BLaER1 (cell line): ENCODE measurements around the gene SLC9C2.
"Not testable (repeated sequence)": the region's sequence is repeated elsewhere in the genome, so short reads cannot be mapped to it uniquely, and the experiment has no call there.

Source experiments
- H3K27ac ChIP-seq: shearing (Covaris generic); formaldehyde crosslinking; 2 replicates; pipeline ENCODE4 v1.8.1; 2022
- H3K27me3 ChIP-seq: shearing (Covaris generic); formaldehyde crosslinking; 2 replicates; pipeline ENCODE4 v1.8.1; 2022
- H3K36me3 ChIP-seq: shearing (Covaris generic); formaldehyde crosslinking; 2 replicates; pipeline ENCODE4 v1.8.1; 2022
- H3K4me1 ChIP-seq: shearing (Covaris generic); formaldehyde crosslinking; 2 replicates; pipeline ENCODE4 v1.8.1; 2022
- H3K4me2 ChIP-seq: shearing (Covaris generic); formaldehyde crosslinking; 2 replicates; pipeline ENCODE4 v1.8.1; 2022
- H3K4me3 ChIP-seq: shearing (Covaris generic); formaldehyde crosslinking; 2 replicates; pipeline ENCODE4 v1.8.1; 2022
- H3K9ac ChIP-seq: shearing (Covaris generic); formaldehyde crosslinking; 2 replicates; pipeline ENCODE4 v1.8.1; 2022
- H3K9me3 ChIP-seq: shearing (Covaris generic); formaldehyde crosslinking; 2 replicates; pipeline ENCODE4 v1.8.1; 2022
- H4K20me1 ChIP-seq: shearing (Covaris generic); formaldehyde crosslinking; 2 replicates; pipeline ENCODE4 v1.8.1; 2022
- Cebpa-rat ChIP-seq: shearing (Covaris generic); IDR thresholded peaks from 2 replicates; pipeline ENCODE4 v1.8.1; 2022

The SLC9C2 gene

DNA sequence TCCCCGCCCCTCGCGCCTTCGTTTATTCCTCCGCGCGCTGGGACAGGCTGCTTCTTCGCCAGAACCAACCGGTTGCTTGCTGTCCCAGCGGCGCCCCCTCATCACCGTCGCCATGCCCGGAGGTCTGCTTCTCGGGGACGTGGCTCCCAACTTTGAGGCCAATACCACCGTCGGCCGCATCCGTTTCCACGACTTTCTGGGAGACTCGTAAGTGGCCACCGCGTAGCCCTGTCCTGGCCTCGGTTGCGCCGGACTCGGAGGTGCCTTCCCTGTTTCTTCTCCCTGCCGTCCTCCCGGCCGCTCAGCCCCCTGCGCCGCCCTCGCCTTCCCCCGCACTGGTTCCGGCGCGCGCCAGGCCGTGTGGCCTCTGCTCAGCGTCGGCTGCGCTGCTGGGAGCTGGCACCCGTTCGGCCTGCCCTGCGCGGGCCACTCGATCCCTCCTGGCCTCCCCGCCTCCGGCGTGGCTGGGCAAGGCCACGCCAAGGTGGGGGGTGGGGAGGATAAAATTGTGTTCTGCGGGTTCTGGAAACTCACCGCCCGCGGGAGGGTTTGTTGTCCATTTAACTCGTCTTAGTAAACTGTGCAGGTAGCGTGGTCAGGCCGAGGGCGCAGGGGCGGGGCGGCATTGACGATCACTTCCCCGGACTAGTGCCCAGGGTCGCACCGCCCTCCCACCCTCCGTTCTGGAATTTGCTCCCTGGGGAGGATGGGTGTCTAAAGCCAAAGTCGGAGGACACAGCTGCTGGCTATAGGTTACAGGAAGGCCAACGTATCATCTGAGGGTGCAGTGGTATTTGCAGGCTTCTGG is 125.4 kb downstream of the SLC9C2 start, which contains the start of gene PRDX6:
Gene PRDX6, plus strand, starts transcription at position 50 of the 808 bp plus-strand sequence. Its CDS starts 63 bp downstream, at position 113.
- peak within 1 kb of the TSS; percentile 96 for H3K4me2 ChIP-seq
- peak within 1 kb of the TSS; percentile 84 for H3K4me3 ChIP-seq
- peaks cover 35% of the 10 kb centered on the region for H3K36me3 ChIP-seq
- H3K9me3 ChIP-seq, result peaks cover 1% of the 10 kb centered on the region
- peaks cover 33% of the 10 kb centered on the region for H3K4me1 ChIP-seq
- no peak for TF ChIP-seq Cebpa-rat
- H3K9ac ChIP-seq, result peak within 1 kb of the TSS; percentile 91
- peak within 1 kb of the TSS; percentile 89 for H3K27ac ChIP-seq
- no peaks in the 10 kb centered on the region for H3K27me3 ChIP-seq
- peaks cover 42% of the 10 kb centered on the region for H4K20me1 ChIP-seq

DNA sequence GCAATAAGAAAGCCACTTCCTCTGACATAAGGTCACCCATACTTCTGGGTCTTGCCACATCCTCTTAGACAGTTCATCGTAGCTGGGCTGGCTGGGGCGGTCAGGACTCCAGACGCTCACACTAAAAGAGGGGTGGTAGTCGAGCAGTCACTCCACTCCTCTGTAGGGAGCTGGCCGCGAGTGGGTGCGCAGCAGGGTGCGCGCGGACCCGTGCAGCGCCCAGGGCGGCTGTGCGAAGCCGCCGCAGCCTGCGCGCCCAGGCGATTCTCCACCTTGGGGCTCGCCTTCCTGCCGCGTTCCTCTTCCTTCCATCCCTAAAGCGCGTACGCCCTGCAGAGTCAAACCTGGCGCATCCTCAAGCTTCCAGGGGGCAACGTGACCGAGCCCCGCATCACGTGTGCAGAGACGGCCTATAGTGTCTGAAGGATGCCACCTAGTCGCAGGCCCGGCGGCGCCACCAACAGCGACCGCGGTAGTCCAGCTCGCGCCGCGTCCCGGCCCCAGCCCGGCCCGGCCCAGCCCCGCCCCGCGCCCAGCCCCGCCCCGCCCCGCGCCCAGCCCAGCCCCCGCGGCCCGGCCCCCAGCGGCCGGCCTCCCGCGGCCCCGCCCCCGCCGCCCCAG is 126.1 kb downstream of the SLC9C2 start:
- Histone ChIP-seq H3K36me3 (peaks cover 28% of the 10 kb centered on the region), H3K27me3 (no peaks in the 10 kb centered on the region), H3K9ac (peak overlapping the region; percentile 85), H4K20me1 (peaks cover 39% of the 10 kb centered on the region), H3K4me3 (peak overlapping the region; percentile 84), H3K9me3 (peaks cover 8% of the 10 kb centered on the region), H3K4me1 (peaks cover 33% of the 10 kb centered on the region), H3K27ac (peak overlapping the region; percentile 77), H3K4me2 (peak overlapping the region; percentile 84)
- TF ChIP-seq Cebpa-rat, result no peak

DNA sequence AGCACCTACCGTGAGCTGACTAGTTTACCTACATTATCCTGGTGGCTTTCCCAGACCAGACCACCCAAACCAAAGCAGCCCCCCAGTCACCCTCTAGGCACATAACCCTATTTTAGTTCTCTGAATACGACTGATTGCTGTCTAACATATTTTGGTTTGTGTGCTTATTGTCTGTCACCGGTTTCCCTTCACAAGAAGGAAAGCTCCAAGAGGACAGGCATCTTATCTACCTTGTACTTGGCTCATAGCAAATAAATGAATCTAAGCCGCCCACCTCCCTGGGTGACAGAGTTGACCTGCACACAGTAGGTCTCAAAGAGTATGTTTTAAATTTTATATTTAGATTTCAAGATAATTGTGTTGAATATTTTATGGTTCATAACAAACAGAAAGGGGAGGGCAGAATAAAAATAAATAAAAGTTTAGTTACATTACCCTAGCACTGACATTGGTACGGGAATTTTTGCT is 126.6 kb downstream of the SLC9C2 start:
- Histone ChIP-seq H3K27me3 (no peaks in the 10 kb centered on the region), H3K4me1 (peaks cover 33% of the 10 kb centered on the region), H3K36me3 (peaks cover 27% of the 10 kb centered on the region), H3K9me3 (peaks cover 14% of the 10 kb centered on the region), H3K9ac (peak overlapping the region; percentile 85), H3K4me3 (peak overlapping the region; percentile 84), H3K27ac (peak overlapping the region; percentile 77; the same call in 1 of the 2 replicates), H3K4me2 (peak overlapping the region; percentile 84), H4K20me1 (peaks cover 34% of the 10 kb centered on the region)
- TF ChIP-seq Cebpa-rat, result no peak

DNA sequence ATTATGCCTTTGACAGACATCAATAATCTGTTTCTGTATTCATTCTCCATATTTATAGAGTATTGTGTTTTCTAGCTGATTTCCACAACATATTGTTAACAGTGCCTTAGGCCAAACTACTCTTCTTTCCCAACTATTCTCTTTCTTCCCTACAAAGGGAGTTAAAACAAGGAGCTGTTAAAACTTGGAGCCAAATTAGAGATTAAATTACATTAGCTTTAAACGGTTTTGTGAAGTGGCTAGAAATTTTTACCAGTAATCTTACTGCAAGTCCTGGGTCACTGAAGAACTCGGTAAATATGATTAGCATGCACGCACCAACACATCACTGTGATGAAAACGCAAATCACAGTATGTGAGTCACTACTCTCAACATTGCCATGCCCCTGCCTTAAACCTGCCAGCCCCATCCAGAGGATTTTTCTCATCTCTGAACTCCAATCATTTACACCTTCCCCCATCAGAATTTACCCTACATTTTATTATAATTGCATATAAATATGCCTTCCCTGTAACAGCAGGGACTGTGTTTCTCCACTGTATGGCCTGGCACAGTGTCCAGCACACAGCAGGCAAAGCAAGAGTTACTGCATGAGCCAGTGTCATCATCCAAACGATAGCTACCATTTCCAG is 127.2 kb downstream of the SLC9C2 start:
- Histone ChIP-seq H3K27ac (no peak overlapping the region), H3K9ac (peak overlapping the region; percentile 85)

DNA sequence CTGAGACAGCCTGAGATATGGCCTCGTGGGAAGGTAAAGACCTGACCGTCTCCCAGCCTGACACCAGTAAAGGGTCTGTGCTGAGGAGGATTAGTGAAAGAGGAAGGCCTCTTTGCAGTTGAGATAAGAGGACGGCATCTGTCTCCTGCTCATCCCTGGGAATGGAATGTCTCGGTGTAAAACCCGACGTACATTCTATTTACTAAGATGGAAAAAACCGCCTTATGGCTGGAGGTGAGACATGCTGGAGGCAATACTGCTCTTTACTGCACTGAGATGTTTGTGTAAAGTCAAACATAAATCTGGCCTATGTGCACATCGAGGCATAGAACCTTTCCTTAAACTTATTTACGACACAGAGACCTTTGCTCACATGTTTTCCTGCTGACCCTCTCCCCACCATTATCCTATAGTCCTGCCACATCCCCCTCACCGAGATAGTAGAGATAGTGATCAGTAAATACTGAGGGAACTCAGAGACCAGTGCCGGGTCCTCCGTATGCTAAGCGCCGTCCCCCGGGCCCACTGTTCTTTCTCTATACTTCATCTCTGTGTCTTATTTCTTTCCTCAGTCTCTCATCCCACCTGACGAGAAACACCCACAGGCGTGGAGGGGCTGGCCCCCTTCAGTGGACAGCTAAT is 128.0 kb downstream of the SLC9C2 start:
- H3K27ac ChIP-seq, H3K9ac ChIP-seq: not testable (repeated sequence)
- peak overlapping the region; percentile 7; the same call in 1 of the 2 replicates for H3K4me2 ChIP-seq

More for the DNA sequence above, 127.2 kb downstream of the SLC9C2 start:
- Histone ChIP-seq H3K27me3 (no peaks in the 10 kb centered on the region), H3K36me3 (peaks cover 27% of the 10 kb centered on the region), H4K20me1 (peaks cover 28% of the 10 kb centered on the region), H3K4me3 (peak overlapping the region; percentile 84; the same call in 1 of the 2 replicates), H3K4me1 (peaks cover 33% of the 10 kb centered on the region), H3K4me2 (peak overlapping the region; percentile 84), H3K9me3 (peaks cover 19% of the 10 kb centered on the region)
- no peak for TF ChIP-seq Cebpa-rat

DNA sequence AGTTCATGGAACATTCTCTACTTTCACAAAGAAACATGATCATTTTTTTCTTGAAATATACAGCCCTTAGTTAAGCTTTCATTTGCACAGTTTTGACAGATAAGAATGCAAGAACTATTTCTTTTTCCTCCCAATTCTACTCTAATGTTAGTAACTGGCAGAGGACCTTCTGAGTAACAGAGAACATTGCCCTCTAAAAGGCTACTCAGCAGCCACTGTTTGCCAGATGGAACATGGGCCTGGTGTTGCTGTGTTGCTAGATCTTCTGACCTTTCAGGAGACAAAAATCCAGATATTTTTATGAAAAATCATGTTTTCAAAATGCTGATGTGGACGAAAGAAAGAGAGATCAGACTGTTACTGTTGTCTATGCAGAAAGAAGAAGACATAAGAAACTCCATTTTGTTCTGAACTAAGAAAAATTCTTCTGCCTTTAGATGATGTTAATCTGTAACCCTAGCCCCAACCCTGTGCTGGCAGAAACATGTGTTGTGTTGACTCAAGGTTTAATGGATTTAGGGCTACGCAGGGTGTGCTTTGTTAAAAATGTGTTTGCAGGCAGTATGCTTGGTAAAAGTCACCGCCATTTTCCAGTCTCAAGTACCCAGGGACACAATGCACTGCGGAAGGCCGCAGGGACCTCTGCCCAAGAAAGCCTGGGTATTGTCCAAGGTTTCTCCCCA is 128.6 kb downstream of the SLC9C2 start:
- peaks cover 34% of the 10 kb centered on the region for H3K9me3 ChIP-seq
- TF ChIP-seq Cebpa-rat, result no peak
- H3K27ac ChIP-seq, result no peak overlapping the region
- peaks cover 24% of the 10 kb centered on the region for H3K36me3 ChIP-seq
- H3K4me3 ChIP-seq, result no peak overlapping the region
- H3K27me3 ChIP-seq, result no peaks in the 10 kb centered on the region
- no peak overlapping the region for H3K9ac ChIP-seq
- H3K4me1 ChIP-seq, result peaks cover 28% of the 10 kb centered on the region
- H4K20me1 ChIP-seq, result peaks cover 14% of the 10 kb centered on the region
- H3K4me2 ChIP-seq, result no peak overlapping the region

More for the DNA sequence above, 128.0 kb downstream of the SLC9C2 start:
- Histone ChIP-seq H3K36me3 (peaks cover 26% of the 10 kb centered on the region), H3K4me1 (peaks cover 33% of the 10 kb centered on the region), H3K9me3 (peaks cover 27% of the 10 kb centered on the region), H4K20me1 (peaks cover 20% of the 10 kb centered on the region)
- not testable (repeated sequence) for H3K27me3 ChIP-seq, H3K4me3 ChIP-seq

DNA sequence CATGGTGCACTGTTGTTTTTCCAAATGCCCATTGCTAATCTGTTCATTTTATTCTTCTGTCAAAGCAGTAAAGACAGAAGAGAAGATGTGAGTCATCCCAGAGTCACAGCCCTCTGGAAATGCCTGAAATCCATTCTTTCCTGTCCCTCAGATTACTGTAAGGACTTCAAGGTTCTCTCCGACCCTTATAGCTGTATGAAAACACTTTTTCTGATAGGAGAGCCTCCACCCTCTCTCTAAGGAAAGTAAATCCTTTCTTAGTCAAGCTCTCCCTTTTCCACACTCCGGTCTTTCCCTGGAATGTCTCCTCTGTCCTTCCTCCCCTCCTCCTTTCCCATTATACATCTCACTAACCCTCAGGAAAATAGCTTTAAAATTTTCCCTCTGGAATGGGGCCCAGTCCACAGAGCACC is 129.3 kb downstream of the SLC9C2 start:
- peaks cover 22% of the 10 kb centered on the region for H3K4me1 ChIP-seq
- no peak overlapping the region for H3K4me3 ChIP-seq
- TF ChIP-seq Cebpa-rat, result no peak
- H3K9ac ChIP-seq, result no peak overlapping the region
- no peak overlapping the region for H3K27ac ChIP-seq
- no peaks in the 10 kb centered on the region for H3K27me3 ChIP-seq
- no peak overlapping the region for H3K4me2 ChIP-seq
- peaks cover 24% of the 10 kb centered on the region for H3K36me3 ChIP-seq
- H4K20me1 ChIP-seq, result peaks cover 8% of the 10 kb centered on the region
- peaks cover 39% of the 10 kb centered on the region for H3K9me3 ChIP-seq

DNA sequence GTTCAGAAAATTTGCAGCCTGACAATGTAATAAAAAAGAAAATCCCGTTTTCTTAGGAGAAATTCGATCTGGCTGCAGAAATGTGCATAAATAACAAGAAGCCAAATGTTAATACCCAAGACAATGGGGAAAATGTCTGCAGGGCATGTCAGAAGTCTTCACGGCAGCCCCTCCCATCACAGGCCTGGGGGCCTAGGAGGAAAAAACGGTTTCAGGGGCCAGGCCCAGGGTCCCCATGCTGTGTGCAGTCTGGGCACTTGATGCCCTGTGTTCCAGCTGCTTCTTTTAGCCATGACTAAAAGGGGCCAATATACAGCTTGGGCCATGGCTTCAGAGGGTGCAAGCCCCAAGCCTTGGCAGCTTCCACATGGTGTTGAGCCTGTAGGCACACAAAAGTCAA is 132.3 kb downstream of the SLC9C2 start:
- H3K36me3 ChIP-seq, result peaks cover 24% of the 10 kb centered on the region
- no peaks in the 10 kb centered on the region for H4K20me1 ChIP-seq
- no peak overlapping the region; the same call in 1 of the 2 replicates for H3K4me3 ChIP-seq
- no peak overlapping the region for H3K27ac ChIP-seq
- H3K27me3 ChIP-seq, result no peaks in the 10 kb centered on the region
- no peak overlapping the region for H3K4me2 ChIP-seq
- H3K9ac ChIP-seq, result no peak overlapping the region
- TF ChIP-seq Cebpa-rat, result no peak
- H3K4me1 ChIP-seq, result peaks cover 6% of the 10 kb centered on the region
- H3K9me3 ChIP-seq, result peaks cover 61% of the 10 kb centered on the region

DNA sequence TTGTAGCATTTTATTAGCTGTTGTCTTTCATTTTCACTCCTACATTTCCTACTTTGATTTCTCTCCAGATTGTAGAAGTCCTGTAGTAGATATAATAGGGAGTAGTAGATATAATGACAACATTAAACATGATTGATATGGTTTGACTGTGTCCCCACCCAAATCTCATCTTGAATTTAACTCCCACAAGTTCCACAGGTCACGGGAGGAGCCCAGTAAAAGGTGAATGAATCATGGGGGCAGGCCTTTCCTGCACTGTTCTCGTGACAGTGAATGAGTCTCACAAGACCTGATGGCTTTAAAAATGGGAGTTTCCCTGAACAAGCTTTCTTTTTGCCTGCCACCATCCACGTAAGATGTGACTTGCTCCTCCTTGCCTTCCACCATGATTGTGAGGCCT is 133.2 kb downstream of the SLC9C2 start:
- Histone ChIP-seq H3K27me3 (no peaks in the 10 kb centered on the region), H3K36me3 (peaks cover 24% of the 10 kb centered on the region), H3K9ac (no peak overlapping the region), H3K4me1 (no peaks in the 10 kb centered on the region), H3K27ac (no peak overlapping the region), H3K4me2 (no peak overlapping the region), H3K4me3 (no peak overlapping the region), H3K9me3 (peaks cover 62% of the 10 kb centered on the region), H4K20me1 (no peaks in the 10 kb centered on the region)
- TF ChIP-seq Cebpa-rat, result no peak
